HepG2 (cell line): ENCODE measurements around the gene SLC16A6. TPM values are rescaled to one million over a fixed set of nuclear protein-coding genes. Genes with fewer than 3 reads are reported as not detected.

Experiments
- FOXP4 ChIP-seq: sonication (generic); formaldehyde crosslinking; IDR thresholded peaks from 2 replicates; pipeline ENCODE4 v1.4.0; 2020; ENCODE audit warnings: missing genetic modification reagents
- GABPB1 ChIP-seq: IDR thresholded peaks from 2 replicates; pipeline ENCODE4 v1.6.1; 2016; ENCODE audit warnings: mild to moderate bottlenecking, missing genetic modification reagents, moderate library complexity, missing compliant biosample characterization
- HNF1B ChIP-seq: sonication (generic); formaldehyde crosslinking; IDR thresholded peaks from 2 replicates; pipeline ENCODE4 v1.5.1; 2020; ENCODE audit warnings: mild to moderate bottlenecking, moderate library complexity, missing genetic modification reagents
- HOXD1 ChIP-seq: sonication (generic); formaldehyde crosslinking; IDR thresholded peaks from 2 replicates; pipeline ENCODE4 v1.5.0; 2020; ENCODE audit warnings: missing genetic modification reagents
- RXRB ChIP-seq: IDR thresholded peaks from 2 replicates; pipeline ENCODE4 v1.6.1; 2016; ENCODE audit warnings: borderline replicate concordance, missing genetic modification reagents, missing compliant biosample characterization
- ZFY ChIP-seq: sonication (generic); formaldehyde crosslinking; IDR thresholded peaks from 2 replicates; pipeline ENCODE4 v1.4.0; 2020; ENCODE audit warnings: missing genetic modification reagents
- ZGPAT ChIP-seq: IDR thresholded peaks from 2 replicates; pipeline ENCODE4 v1.6.1; 2016; ENCODE audit warnings: mild to moderate bottlenecking
- ZNF230 ChIP-seq: sonication (generic); formaldehyde crosslinking; IDR thresholded peaks from 2 replicates; pipeline ENCODE4 v1.4.0; 2020; ENCODE audit warnings: mild to moderate bottlenecking, missing genetic modification reagents
- ZNF292 ChIP-seq: sonication (generic); formaldehyde crosslinking; IDR thresholded peaks from 2 replicates; pipeline ENCODE4 v1.8.1; 2022; ENCODE audit warnings: mild to moderate bottlenecking, low read depth, missing genetic modification reagents, borderline replicate concordance
- ZNF331 ChIP-seq: sonication (generic); formaldehyde crosslinking; IDR thresholded peaks from 2 replicates; pipeline ENCODE4 v1.4.0; 2020; ENCODE audit warnings: missing genetic modification reagents
- ZNF670 ChIP-seq: sonication (generic); formaldehyde crosslinking; IDR thresholded peaks from 2 replicates; pipeline ENCODE4 v1.8.0; 2022; ENCODE audit warnings: mild to moderate bottlenecking, missing genetic modification reagents, borderline replicate concordance
- ZNF687 ChIP-seq: sonication (generic); formaldehyde crosslinking; IDR thresholded peaks from 2 replicates; pipeline ENCODE4 v1.5.1; 2020; ENCODE audit warnings: mild to moderate bottlenecking, missing genetic modification reagents, moderate library complexity
- ZNF737 ChIP-seq: sonication (generic); formaldehyde crosslinking; IDR thresholded peaks from 2 replicates; pipeline ENCODE4 v1.5.0; 2020; ENCODE audit warnings: missing genetic modification reagents, mild to moderate bottlenecking, borderline replicate concordance
- polyA plus RNA-seq, 8 experiments: library from polyadenylated mRNA; depleted of rRNA in 3 of 8; stranded (reverse) in 7 of 8; unstranded in 1 of 8; fragments of >200 nt; fragmentation: Illumina TruSeq in 4 of 8; extraction: Trizol in 4 of 8; gene quantifications; 2 replicates each; pipeline versions ENCODE4 v1.2.1 to v1.2.3, GENCODE V29; 2011 to 2016; ENCODE audit warnings: low read depth in 4 of 8, missing spikeins in 1 of 8, mixed read lengths in 1 of 8; ENCODE audit not compliant: insufficient read depth in 1 of 8
- total RNA-seq, 5 experiments: library from RNA; depleted of rRNA; stranded (reverse); fragments of >200 nt; fragmentation: Illumina TruSeq; extraction: Trizol; gene quantifications; 2 replicates each; pipeline ENCODE4 v1.2.3, GENCODE V29; 2016; ENCODE audit warnings: low read depth in 1 of 5

SLC16A6 gene
- total and polyA plus RNA-seq, 2 of the 13 experiments (the other 11 are each of a cell fraction or from before 2014, with no cell fraction given): 1.1 to 44.7 TPM

GRCh38 chr17:68291836-68292688 lies 1.1 kb upstream of the SLC16A6 start (continued):
- TF ChIP-seq FOXP4 (CRISPR knock-in tag) (0 out of 2 replicates have a peak, but pooled peaks have one; percentile 8), ZNF230 (CRISPR knock-in tag) (peak; percentile 38; the same call in 1 of the 2 replicates), HOXD1 (CRISPR knock-in tag) (no peak), ZNF687 (CRISPR knock-in tag) (peak; percentile 96), ZNF331 (CRISPR knock-in tag) (peak; percentile 53; the same call in 1 of the 2 replicates), RXRB (CRISPR knock-in tag) (peak; percentile 72), GABPB1 (CRISPR knock-in tag) (peak; percentile 85), ZFY (CRISPR knock-in tag) (0 out of 2 replicates have a peak, but pooled peaks have one; percentile 32), ZNF292 (CRISPR knock-in tag) (peak; percentile 90; the same call in 1 of the 2 replicates), HNF1B (CRISPR knock-in tag) (no peak; the same call in 1 of the 2 replicates), ZNF670 (CRISPR knock-in tag) (peak; percentile 73; the same call in 1 of the 2 replicates), ZNF737 (CRISPR knock-in tag) (no peak), ZGPAT (peak; percentile 82; the same call in 1 of the 2 replicates)
